NCI-H774 (cell line): ENCODE data around the gene METTL24.

ENCODE experiments used
- DNase-seq: peaks from one replicate; lab custom pipeline; 2025; lab: John Stamatoyannopoulos, UW

METTL24 gene

GRCh38 chr6:110357664-110358552 is at the start of gene METTL24:
METTL24 (minus strand) TSS chr6:110358349; CDS start chr6:110358272, 77 bp downstream.
- peak; percentile 71 for DNase-seq

DNA sequence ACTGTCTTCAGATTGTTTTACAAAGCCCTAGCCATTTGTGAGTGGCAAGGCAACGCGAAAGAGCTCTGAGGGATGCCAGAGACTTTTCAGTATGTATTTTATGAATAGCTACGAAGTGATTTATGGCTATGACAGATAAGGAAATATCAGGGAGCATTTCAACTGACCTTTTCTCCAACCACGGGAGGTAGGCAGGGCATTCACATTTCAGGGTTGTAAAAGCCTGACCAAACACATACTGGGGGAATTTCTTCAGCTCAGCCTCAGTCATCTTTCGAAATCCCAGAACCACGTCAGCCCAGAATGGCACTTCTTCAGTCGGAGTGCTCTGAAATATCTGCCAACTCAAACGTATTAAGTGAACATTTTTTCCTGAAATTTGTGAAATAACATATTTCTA is 46.5 kb upstream of the METTL24 start:
- DNase-seq = no peak

GRCh38 chr6:110401585-110402176 is 43.5 kb upstream of the METTL24 start:
- no peak for DNase-seq

- no peak for DNase-seq
These were observed 42.1 kb upstream of the METTL24 start for GRCh38 chr6:110400208-110400607.

DNA sequence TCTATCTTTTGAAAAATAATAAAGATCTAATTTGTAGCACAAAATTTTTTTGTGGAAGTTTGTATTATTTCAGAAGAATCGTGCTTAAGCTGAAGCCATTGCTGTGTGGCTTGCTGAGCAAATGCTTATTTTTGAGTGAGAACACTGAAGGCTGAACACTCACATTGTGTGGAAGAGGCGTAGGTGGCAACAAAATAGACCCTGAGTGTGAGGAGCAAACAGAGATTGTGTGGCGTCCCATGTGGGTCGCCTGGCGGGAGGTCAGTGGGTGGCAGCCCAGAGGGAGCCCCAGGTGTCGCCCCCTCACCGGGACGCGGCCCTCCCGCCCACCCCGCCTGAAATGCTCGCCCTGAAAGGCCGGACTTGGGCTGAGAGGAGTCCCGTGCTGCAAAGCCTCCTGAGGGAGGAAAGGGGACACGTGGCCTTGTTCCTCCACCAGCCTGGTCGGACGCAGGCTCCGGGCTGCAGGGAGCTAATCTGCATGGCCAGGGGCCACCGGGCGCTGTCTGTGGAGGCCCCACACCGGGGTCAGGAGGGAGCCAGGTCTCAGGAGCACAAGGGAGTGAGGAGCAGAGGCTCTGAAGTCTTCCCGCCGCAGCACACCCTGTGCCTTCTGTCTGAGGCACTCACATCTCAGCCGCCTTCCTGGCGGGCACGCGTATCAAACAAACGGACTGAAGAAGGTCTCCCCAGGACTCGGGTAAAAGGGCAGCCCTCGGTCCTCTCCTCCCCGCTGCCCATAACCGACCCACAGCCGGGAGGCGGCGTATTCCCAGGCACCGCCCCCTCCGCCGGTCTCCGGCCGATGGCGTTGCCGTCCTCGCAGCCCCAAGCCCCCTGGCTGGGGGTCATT is 41.3 kb upstream of the METTL24 start:
- no peak for DNase-seq

- no peak for DNase-seq
These were observed 40.6 kb upstream of the METTL24 start for GRCh38 chr6:110398778-110399177.

- no peak for DNase-seq
These were observed 37.1 kb upstream of the METTL24 start for GRCh38 chr6:110395221-110395620.

GRCh38 chr6:110394409-110394808 is 36.3 kb upstream of the METTL24 start:
- no peak for DNase-seq

DNA sequence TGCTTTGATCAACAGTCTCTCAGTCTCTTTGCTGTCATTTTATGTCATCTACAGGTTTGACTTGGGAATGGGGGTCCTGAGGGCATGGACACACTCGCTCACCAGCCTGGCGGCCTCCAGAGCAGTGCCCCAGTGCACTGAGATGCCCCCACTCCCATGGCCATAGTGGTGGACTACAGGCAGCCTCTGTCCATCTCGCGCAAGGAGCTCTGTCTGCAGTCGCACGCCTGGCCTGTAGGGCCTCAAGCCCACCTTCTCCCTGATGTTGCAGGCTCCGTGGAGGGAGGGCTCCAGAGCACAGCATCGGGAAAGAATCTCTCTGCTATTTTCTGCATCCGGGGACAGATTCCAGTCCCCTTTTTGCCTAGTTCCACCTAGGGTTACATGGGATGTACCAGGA is 34.6 kb upstream of the METTL24 start:
- DNase-seq = no peak

- DNase-seq = no peak
These were observed 32.3 kb upstream of the METTL24 start for GRCh38 chr6:110390404-110390803.

- DNase-seq = no peak
These were observed 31.7 kb upstream of the METTL24 start for GRCh38 chr6:110389689-110390382.

DNA sequence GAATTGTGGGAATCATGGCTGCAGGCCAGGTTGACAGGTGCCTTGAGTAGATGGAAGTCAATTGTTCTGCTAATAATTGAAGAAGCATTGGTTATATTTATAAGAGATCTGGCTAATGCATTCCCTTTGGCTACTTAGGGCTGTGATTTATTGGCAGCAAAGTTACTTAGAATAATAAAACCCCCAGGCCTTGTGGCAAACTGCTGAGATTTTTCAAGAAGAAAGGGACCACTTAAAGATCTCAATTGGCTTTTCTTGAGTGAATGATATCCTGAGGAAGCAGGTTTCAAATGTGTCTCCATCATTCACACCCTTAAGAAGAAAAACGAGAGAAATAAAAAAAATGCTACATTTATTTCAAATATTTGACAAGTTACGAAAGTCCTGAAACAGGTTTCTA is 29.8 kb upstream of the METTL24 start:
- DNase-seq = no peak

DNA sequence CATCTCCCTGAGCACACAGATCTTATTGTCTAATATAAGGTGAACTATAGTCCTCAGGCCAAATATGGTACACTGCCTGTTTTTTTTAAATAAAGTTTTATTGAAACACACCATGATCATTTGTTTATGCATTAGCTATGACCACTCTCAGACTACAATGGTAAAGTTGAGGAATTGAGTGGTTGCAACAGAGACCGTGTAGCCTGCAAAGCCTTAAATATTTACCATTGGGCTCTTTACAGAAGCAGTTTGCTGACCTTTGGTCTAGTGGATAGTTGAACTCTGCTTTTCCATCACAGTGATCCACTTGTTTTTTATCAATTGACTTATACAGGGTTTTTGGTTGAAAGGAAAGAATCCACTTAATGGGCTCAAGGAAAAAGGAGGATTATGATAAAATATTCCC is 27.3 kb upstream of the METTL24 start:
- DNase-seq = no peak

GRCh38 chr6:110378552-110378951 is 20.4 kb upstream of the METTL24 start:
- no peak for DNase-seq

DNA sequence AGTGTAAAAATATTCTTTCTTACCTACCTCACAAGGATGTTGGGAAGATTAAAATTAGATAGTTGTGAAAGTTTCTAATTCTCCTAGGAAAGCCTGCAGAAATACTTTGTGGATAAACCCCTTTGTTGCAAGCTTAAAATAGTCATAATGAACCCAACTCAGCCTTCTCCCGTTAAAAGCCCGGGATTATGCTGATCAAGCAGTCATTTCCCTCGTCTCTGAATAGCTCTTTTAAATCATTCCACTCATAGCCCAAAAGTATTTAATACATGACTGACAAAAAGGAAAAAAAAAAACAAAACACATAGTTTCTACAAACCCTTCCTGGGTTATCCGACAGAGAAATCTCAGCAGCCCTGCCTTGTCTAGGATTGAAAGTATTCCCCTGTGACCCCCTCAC is 10.9 kb upstream of the METTL24 start:
- DNase-seq = no peak

GRCh38 chr6:110368284-110368683 is 10.1 kb upstream of the METTL24 start:
- DNase-seq = no peak

DNA sequence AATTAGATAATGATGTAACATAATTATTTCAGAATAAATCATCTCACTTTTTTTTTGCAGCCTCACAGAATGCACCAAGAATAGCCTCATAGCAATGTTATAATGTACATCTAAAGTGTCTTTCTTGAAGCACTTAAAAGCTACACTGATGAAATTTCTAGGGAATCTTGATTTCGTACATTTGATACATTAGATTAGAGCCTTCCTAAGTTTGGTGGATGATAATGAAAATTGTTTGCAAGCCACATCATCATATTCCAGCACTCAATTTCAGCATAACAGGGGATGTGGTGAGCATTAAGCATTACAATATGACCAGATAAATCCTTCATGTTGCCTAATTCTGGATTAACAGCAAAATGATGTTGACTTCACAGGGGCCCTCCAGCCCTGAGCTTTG is 9.7 kb upstream of the METTL24 start:
- no peak for DNase-seq

GRCh38 chr6:110366975-110367374 is 8.8 kb upstream of the METTL24 start:
- no peak for DNase-seq

- DNase-seq = no peak
These were observed 8.1 kb upstream of the METTL24 start for GRCh38 chr6:110366256-110366655.

- DNase-seq = no peak
These were observed 6.4 kb upstream of the METTL24 start for GRCh38 chr6:110364364-110365105.

DNA sequence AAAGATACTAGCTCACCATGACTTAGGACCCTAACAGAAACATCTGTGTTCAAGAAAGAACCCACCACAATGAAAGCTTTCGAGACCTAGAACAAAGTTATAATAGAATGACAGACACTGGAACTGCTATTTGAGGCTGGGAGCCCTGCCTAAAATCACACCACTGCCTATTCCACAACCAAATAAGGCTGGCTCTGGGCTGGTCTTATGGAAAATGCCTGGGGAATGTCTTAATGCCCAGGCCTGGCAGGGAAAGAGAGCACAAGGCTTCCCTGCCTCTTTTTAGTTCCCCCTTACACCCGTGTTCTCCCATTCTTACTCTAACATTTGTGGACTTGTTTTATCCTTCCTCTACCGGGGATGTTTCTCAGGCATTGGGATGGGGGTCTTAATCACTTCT is 5.6 kb upstream of the METTL24 start:
- no peak for DNase-seq
